ENCODE data around the gene MUC20.
"Not testable (repeated sequence)": the region's sequence is repeated elsewhere in the genome, so short reads cannot be mapped to it uniquely, and the experiment has no call there.

The MUC20 gene

DNA sequence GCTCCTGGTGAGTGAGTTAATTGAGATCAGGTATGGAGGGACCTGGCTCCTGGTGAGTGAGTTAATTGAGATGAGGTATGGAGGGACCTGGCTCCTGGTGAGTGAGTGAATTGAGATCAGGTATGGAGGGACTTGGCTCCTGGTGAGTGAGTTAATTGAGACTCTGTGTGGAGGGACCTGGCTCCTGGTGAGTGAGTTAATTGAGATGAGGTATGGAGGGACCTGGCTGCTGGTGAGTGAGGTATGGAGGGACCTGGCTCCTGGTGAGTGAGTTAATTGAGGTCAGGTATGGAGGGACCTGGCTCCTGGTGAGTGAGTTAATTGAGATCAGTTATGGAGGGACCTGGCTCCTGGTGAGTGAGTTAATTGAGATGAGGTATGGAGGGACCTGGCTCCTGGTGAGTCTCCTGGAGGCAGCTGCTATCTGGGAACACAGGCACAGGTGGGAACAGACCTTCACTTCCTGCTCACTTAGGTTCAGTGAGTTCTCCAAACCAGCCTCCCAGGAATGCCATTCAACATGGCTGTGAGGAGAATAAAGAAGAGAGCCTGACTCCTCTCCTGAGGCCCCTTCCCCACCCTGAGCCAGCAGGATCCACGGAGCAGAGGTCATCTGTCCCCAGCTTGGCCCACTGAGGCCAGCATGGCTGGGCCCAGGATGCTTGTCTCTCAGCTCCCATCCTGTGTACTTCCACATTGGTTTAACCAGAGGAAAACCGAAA is 9.5 kb upstream of the MUC20 start:
- not testable (repeated sequence) for DNase-seq (ENCODE audit: low read depth)

- no peak for DNase-seq (ENCODE audit: low read depth)
These were observed 8.8 kb upstream of the MUC20 start for GRCh38 chr3:195711813-195712534.

- DNase-seq (ENCODE audit: low read depth): not testable (repeated sequence)
These were observed 8.3 kb upstream of the MUC20 start for GRCh38 chr3:195712535-195712910.

- peak; percentile 42 for DNase-seq (ENCODE audit: low read depth)
These were observed 7.6 kb upstream of the MUC20 start for GRCh38 chr3:195713150-195713549.

DNA sequence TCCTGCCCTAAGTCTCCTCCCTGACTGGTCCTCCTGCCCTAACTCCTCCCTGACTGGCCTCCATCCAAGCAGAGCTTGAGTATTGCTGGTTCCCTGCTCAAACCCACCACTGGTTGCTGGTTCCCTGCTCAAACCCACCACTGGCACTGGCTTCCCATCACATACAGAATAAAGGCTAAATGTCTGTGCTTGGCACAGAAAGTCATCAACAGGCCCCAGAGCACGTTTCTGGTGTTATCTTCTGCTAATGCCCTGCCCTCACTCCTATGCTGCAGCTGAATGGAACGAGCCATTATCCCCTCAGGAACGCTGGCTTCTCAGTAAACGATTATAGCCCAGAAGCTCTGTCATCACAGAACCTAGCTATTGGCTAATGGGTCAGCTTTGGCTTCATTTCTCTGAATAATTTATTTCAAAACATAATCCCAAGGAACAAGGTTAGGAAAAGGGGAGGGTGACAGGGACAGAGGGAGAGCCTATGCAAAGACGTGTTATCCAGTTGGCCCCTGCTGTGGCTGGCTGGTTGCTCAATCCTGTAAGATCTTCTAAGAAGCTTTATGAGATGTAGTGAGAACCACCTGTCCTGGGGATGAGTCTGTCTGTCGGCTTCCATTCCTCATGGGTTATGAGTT is 6.3 kb upstream of the MUC20 start:
- peak; percentile 79 for DNase-seq (ENCODE audit: low read depth)

DNA sequence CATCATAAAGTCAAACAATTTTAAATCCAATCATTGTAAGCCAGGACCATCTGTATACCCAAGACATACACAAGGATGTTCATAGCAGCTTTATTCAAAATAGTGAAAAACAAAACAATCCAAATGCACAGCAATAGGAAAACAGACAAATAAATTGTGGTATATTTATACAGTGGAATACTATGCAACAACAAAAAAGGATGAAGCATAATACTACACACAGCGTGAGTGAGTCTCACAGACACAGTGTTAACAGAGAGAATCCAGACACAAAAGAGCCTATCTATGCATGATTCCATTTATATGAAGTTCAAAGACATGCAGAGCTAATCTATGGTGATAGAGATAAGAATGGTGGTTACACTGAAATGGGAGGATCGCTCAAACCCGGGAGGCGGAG is 5.6 kb upstream of the MUC20 start:
- DNase-seq (ENCODE audit: low read depth): no peak

DNA sequence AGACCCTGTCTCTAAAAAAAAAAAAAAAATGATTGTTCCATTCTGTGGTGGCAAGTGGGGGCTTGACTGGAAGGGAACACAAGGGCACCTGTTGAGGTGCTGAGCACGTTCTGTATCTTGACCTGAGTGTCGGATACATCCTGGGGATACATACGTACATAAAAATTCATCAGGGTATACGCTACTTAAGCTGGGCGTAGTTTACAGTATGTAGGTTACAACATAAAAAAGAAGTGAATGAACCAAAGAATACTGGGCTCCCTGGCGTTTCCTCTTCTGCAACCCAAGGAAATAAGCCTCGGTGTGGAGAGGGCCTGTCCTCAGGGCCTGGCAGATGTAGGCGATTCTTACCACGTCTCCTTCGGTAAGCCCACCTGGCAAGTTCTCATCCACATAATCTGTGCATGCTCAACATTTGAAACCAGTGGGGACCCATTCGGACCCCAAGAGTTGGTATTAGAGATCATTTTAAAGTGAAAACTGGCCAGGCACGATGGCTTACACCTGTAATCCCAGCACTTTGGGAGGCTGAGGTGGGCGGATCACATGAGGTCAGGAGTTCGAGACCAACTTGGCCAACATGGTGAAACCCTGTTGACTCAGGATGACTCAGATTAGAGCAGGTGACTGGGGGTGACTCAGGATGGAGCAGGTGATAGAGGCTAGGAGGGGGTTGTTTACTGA is 5.1 kb upstream of the MUC20 start:
- peak; percentile 71 for DNase-seq (ENCODE audit: low read depth)

DNA sequence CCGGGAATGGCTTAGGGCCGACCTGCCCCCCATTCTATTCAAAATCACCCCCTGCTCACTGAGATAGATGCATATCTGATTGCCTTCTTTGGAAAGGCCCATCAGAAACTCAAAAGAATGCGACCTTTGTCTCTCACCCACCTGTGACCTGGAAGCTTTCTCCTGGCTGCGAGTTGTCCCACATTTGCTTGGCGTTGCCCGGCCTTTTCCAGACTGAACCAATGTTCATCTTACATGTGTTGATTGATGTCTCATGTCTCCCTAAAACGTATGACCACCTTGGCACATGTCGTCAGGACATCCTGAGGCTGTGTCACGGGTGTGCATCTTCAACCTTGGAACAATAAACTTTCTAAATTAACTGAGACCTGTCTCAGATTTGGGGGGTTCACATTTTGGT is 3.4 kb upstream of the MUC20 start:
- DNase-seq (ENCODE audit: low read depth): no peak

DNA sequence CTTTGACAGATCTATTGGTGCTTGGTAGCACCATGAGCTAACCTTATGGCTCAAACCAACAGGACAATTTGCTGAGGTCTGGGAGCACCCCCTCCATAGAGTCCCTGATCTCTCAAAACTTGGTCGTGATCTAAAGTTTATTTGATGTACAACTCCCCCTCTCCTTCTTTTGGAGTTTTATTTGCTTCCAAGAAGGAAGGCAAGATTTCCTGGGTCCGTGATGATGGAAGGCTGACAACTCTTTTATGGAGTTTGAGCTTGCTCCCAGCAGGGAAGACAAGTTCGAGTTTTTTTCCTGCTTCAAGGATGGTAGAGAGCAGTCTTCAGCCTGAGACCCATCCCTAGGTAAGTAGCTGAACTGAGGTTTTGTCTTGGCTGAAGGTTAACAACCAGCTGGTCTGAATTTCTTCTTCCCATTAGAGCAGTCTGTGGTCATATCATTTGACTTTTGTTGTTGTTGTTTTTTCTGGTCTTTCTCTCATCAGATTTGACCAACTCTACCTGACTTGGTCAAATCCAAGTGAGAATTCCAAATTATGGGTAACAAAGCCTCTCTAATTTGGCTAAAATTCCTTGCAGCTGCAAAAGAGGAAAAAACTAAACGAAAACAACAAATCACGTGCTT is 2.8 kb upstream of the MUC20 start:
- DNase-seq (ENCODE audit: low read depth): no peak

DNA sequence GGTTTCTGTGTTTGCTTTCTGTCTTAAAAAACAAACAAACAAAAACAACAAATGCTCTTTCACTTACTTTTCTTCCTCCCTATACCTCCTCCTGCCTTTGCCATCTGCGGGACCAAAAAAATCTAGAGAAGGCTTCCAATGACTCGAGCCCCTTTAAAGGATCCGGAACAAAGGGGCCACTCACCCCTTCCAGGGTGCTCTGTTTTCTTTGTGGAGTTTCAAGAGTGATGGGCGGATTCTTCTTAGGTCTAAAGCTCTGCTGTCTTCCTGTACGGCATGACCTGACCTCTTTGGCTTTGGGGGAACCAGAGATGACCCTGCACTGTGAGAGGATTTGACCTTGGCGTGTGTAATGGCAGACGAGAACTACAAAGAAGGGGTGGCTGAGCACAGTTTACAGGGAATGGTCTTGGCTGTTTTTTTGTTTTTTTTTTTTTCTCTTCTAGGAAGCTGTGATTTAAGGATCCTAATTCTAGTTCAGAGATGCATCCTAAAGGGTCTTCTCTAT is 2.2 kb upstream of the MUC20 start:
- DNase-seq (ENCODE audit: low read depth): no peak

DNA sequence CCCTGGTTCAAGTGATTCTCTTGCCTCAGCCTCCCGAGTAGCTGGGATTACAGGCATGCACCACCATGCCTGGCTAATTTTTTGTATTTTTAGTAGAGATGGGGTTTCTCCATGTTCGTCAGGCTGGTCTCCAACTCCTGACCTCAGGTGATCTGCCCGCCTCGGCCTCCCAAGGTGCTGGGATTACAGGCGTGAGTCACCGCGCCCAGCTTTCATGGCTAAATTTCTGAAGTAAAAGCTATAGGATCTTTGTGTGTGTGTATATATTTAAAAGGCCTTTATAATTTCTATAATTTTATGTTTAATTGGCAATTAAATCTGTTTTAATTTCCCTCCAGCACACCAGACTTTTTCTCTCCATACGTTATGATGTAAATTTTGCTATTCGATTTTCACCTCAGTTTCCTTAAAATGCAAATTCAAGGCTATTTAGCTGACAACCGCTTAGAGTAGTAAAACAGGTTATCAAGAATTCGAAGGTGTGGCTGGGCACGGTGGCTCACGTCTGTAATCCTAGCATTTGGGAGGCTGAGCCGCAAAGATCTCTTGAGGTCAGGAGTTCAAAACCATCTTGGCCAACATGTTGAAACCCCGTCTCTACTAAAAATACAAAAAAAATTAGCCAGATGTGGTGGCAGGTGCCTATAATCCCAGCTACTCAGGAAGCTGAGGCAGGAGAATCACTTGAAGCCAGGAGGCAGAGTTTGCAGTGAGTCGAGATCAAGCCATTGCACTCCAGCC is 1.1 kb upstream of the MUC20 start:
- not testable (repeated sequence) for DNase-seq (ENCODE audit: low read depth)

DNA sequence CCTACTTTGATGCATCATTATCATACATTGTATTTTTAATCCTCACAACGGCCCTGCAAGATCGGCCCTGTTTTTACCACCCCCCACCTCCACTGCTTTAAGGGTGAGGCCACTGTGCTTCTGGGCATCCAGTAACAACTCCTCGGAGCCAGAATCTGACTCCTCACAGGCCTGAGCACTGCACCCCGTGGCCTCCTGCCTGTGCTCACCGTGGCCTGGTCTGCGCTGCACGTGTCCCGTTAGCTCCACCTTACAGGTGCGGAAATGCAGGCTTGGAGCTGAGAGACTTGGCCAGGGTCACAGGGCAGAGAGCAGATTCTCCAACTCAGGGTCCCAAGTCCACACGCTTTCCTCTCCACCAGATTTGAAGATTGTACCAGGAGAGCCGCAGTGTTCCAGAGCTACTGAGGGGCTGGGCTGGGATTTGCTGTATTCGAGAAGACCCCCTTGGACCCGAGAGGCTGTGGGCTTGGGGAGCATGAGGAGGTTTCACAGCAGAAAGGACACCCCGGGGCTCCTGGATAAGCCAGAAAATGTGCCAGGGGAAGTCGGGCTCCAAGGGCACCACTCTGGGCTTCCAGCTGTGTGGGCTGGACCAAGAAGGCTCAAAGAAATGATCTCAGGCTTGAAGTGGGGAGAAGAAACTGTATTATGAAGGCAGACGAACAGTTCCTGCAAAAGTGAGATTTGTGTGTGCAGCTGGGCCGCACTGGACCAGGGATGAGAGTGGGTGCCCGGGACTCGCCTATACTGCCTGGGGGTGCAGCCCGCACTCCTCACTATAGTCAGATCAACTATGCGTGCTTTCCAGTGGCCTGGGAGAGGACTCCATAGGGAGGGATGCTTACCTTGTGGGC is 1.6 kb downstream of the MUC20 start:
- DNase-seq (ENCODE audit: low read depth): not testable (repeated sequence)

GRCh38 chr3:195722996-195723345 is 2.2 kb downstream of the MUC20 start:
- DNase-seq (ENCODE audit: low read depth): not testable (repeated sequence)

DNA sequence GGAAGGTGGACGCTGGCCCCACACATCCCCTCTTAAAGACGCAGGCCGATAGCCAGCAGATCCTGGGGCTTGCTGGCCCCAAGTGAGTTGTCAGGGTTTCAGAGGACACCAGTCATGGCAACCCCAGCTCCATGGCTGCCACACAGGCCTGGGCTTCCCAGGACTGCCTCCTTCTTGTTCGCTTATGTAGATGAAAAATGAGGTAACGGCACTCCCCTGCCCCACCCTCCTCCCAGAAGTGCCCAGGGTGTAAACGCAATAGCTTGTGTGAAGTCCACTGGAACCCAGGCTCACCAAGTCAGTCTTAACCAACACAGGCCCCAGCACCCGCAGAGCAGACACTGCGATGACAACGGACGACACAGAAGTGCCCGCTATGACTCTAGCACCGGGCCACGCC is 3.6 kb downstream of the MUC20 start:
- DNase-seq (ENCODE audit: low read depth): not testable (repeated sequence)

DNA sequence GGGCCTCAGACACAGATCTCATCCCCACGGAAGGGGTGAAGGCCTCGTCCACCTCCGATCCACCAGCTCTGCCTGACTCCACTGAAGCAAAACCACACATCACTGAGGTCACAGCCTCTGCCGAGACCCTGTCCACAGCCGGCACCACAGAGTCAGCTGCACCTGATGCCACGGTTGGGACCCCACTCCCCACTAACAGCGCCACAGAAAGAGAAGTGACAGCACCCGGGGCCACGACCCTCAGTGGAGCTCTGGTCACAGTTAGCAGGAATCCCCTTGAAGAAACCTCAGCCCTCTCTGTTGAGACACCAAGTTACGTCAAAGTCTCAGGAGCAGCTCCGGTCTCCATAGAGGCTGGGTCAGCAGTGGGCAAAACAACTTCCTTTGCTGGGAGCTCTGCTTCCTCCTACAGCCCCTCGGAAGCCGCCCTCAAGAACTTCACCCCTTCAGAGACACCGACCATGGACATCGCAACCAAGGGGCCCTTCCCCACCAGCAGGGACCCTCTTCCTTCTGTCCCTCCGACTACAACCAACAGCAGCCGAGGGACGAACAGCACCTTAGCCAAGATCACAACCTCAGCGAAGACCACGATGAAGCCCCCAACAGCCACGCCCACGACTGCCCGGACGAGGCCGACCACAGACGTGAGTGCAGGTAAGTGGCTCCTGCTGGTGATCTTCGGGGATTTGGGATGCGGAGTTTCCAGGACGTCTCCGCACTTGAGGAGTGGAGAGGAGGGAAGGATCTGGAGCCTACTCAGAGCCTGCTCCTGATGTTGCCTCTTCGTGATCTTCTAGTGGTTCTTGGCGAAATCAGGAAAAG is 5.3 kb downstream of the MUC20 start:
- not testable (repeated sequence) for DNase-seq (ENCODE audit: low read depth)

GRCh38 chr3:195727606-195728195 is 6.9 kb downstream of the MUC20 start:
- DNase-seq (ENCODE audit: low read depth): no peak

- DNase-seq (ENCODE audit: low read depth): not testable (repeated sequence)
These were observed 8.0 kb downstream of the MUC20 start for GRCh38 chr3:195728789-195729188.

DNA sequence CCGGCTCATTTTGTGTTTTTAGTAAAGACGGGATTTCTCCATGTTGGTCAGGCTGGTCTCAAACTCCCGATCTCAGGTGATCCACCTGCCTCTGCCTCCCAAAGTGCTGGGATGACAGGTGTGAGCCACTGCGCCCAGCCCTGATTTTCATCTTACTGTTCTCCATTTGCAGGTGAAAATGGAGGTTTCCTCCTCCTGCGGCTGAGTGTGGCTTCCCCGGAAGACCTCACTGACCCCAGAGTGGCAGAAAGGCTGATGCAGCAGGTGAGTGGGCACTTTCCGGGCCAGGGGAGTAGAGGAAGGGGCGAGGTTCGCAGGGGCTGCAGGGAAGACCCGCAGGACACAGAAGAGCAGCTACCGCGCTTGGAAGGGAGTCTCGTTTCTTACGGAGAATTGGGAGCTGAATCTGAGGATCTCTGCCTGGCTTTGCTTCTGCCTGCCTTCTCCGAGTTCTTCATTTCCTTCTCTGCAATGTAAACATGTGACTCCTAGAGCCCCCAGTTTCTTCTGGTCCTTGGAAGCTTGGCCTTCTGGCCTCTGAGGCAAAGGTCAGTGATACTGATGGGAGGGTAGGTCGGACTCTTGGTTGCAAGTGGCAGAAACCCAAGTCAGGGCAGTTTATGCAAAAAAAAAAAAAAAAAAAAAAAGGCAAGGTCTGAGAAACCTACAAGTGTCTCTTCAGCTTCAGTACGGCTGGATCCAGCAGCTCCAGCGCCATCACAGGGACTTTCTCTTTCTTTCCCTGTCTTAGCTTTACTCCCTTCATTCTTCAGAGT is 8.9 kb downstream of the MUC20 start:
- no peak for DNase-seq (ENCODE audit: low read depth)
